Measurements from ENCODE around the gene LGALS14.

DNA sequence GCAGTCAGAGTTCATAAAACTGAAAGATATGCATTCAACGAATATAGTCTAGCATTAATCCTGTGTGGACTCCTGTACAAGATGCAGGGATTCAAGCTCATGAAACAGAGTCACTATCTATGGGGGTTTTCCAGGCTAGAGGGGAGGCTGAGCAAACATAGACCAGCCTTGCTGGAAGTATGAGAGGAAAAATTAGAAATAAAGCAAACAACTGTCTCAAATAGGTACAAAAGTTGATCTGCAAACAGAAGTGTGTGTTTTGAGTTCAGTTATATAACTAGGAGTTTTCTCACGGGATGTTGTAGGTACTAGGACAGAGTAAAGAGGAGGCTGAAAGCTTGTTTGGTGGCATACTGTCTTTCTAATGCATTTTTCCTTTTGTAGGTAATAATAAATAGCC lies 8.5 kb upstream of the LGALS14 start:
- TF ChIP-seq EZH2 (IDR thresholded peaks at IDR 0.05) (no peak), POLR2AphosphoS5 (IDR thresholded peaks at IDR 0.05; ENCODE audit: borderline replicate concordance, low read depth, low read length) (no peak), FOXP2 (optimal IDR thresholded peaks at IDR 0.05; ENCODE audit: control extremely low read depth, extremely low read length, insufficient read depth) (no peak)
